ENCODE data around the gene TMEM63B. TPM values are rescaled to one million over a fixed set of nuclear protein-coding genes. Genes with fewer than 3 reads are reported as not detected.
A peak's percentile ranks its signal among the peaks of the same experiment; 100 is the strongest.
"Not testable (repeated sequence)": the region's sequence is repeated elsewhere in the genome, so short reads cannot be mapped to it uniquely, and the experiment has no call there.

Gene TMEM63B
- total RNA-seq, 6 experiments from 2014 or later = 30.6 to 41.0 (median 36.8) TPM

DNA sequence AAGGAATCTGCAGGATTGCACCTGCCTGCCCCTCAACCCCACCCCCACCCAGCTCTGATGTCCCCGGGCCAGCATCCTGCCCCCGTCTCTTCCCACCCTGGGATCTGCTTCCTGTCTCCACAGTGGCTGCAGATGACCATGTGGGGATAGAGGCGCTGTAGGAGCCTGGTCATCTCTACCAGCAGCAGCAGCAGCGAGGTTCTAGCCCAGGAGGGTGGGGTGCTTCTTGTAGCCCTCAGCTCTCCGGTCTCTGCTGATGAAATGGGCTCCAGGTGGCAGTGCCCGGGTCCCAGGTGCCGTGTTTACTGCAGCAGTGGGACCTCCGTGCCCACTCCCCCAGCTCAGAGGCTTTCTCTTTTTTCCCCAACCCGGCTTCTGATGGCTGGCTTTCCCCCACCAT, 56.4 kb downstream of the TMEM63B start:
- no peaks in the 10 kb centered on the region for H3K36me3 ChIP-seq
- H3K27ac ChIP-seq = no peak overlapping the region
- DNase-seq (no peak), ATAC-seq (no peak)
- intact Hi-C loops (cut with DNase I) = no loop called here
- H3K4me1 ChIP-seq = no peaks in the 10 kb centered on the region
- WGBS (ENCODE audit: insufficient coverage, low coverage, low lambda C conversion rate, missing lambda C conversion rate) = 40% methylated on average over 1 of the region's 9 CpGs
- no peaks in the 10 kb centered on the region for H3K27me3 ChIP-seq
- H3K9me3 ChIP-seq = no peaks in the 10 kb centered on the region
- H3K4me3 ChIP-seq = no peak overlapping the region
- TF ChIP-seq POLR2A (IDR thresholded peaks at IDR 0.05) = no peak
- TF ChIP-seq, protein P1, sequence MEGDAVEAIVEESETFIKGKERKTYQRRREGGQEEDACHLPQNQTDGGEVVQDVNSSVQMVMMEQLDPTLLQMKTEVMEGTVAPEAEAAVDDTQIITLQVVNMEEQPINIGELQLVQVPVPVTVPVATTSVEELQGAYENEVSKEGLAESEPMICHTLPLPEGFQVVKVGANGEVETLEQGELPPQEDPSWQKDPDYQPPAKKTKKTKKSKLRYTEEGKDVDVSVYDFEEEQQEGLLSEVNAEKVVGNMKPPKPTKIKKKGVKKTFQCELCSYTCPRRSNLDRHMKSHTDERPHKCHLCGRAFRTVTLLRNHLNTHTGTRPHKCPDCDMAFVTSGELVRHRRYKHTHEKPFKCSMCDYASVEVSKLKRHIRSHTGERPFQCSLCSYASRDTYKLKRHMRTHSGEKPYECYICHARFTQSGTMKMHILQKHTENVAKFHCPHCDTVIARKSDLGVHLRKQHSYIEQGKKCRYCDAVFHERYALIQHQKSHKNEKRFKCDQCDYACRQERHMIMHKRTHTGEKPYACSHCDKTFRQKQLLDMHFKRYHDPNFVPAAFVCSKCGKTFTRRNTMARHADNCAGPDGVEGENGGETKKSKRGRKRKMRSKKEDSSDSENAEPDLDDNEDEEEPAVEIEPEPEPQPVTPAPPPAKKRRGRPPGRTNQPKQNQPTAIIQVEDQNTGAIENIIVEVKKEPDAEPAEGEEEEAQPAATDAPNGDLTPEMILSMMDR (IDR thresholded peaks at IDR 0.05) = no peak

DNA sequence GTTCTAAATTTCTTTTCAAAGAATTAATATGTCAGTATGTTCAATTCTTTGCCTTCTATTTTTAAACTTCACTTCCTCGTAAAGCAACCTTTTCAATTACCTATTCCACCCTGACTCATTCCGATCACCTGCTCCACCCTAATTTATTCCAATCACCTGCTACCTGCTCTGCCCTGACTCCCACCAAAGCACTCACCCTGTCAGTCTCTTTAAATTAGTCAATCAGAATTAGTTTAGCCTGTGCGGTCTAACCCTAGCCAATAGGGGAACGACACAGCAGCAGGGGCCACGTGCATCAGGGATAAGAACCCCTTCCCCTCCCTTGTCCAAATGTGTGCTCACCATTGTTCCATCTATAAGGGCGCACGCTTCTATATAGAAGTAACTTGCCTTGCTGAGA, 58.0 kb downstream of the TMEM63B start:
- H3K9me3 ChIP-seq; H3K27me3 ChIP-seq; H3K4me1 ChIP-seq; H3K27ac ChIP-seq; intact Hi-C loops (cut with DNase I); DNase-seq; H3K4me3 ChIP-seq; H3K36me3 ChIP-seq; ATAC-seq: not testable (repeated sequence)
- WGBS (ENCODE audit: insufficient coverage, low coverage, low lambda C conversion rate, missing lambda C conversion rate) = 77% methylated on average over 7 of the region's 7 CpGs

DNA sequence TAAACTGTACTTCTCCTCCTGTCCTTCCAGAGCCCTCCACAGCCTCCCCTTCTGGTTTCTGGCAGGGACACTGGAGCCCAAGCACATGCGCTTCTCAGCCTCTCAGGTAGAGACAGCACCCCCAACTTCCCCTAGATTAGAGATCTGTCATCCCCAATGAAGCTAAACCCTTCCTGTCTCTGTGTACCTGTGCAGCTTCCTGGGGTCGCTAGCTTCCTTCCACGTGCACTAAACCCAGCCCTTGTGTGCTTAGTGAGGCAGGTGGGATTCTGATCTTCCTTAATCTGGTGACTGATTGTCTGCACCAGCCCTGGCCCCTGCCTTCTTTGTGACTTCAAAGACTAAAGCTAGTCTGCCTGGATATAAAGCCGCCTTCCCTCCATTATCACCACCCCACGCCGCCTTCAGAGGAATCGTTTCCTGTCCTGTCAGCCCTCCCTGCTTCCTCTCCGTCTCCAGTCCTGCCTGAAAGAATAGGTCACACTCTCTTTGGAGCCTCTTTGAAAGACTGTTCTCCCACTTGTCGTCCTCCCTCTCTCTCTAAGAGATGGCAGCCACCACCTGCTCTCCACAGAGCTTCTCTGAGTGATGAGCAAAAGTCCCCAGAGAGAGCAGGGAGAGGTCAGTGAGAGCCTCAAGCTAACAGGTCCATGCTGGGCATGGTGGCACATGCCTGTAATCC, 58.7 kb downstream of the TMEM63B start:
- no peak overlapping the region for H3K4me3 ChIP-seq
- H3K27ac ChIP-seq = peak overlapping the region in 1 of 3 donors; percentile 10
- TF ChIP-seq POLR2A (IDR thresholded peaks at IDR 0.05) = no peak
- TF ChIP-seq, protein P1 (IDR thresholded peaks at IDR 0.05) = no peak
- 38% methylated on average over 6 of the region's 9 CpGs for WGBS (ENCODE audit: insufficient coverage, low coverage, low lambda C conversion rate, missing lambda C conversion rate)
- H3K36me3 ChIP-seq = no peaks in the 10 kb centered on the region
- DNase-seq (no peak), ATAC-seq (peak in 3 of 4 donors; percentile 13 to 32 (median 26))
- intact Hi-C loops (cut with DNase I) = no loop called here
- no peaks in the 10 kb centered on the region for H3K27me3 ChIP-seq
- no peaks in the 10 kb centered on the region for H3K4me1 ChIP-seq
- H3K9me3 ChIP-seq = no peaks in the 10 kb centered on the region

DNA sequence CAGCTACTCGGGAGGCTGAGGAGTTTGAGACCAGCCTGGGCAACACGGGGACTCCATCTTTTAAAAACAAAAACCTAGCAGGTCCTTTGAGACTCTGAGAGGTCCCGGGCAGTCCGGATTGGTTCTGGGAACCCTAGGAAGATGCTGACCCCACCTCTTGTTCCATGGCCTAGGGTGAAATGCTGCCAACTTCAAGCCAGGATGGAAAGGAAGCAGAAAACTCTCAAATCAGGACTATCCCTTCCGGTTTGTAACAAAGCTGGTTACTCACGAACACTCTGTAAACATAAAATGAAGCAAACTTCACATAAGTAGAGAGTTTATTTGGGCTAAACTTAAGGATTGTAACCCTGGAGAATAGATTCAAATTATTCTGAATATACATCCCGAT, 59.3 kb downstream of the TMEM63B start:
- WGBS (ENCODE audit: insufficient coverage, low coverage, low lambda C conversion rate, missing lambda C conversion rate) = 73% methylated on average over 6 of the region's 7 CpGs
- no peak overlapping the region for H3K4me3 ChIP-seq
- no peaks in the 10 kb centered on the region for H3K36me3 ChIP-seq

DNA sequence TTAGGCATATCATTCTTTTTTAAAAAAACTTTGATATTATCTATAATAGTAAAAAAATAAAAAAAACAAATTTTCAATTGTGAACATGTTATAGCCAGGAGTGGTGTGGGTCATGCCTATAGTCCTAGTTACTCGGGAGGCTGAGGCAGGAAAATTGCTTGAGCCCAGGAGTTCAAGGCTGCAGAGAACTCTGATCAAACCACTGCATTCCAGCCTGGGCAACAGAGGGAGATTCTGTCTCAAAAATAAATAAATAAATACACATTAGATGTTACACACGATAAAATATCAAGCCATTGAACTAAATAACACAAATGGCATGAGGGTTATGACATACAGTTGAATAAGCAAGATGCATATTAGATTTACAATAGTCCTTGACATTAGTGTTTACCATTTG, 61.5 kb downstream of the TMEM63B start:
- Histone ChIP-seq H3K4me3 (no peak overlapping the region), H3K27me3 (no peaks in the 10 kb centered on the region), H3K36me3 (no peaks in the 10 kb centered on the region), H3K27ac (no peak overlapping the region), H3K4me1 (no peaks in the 10 kb centered on the region), H3K9me3 (no peaks in the 10 kb centered on the region)
- intact Hi-C loops (cut with DNase I) = no loop called here
- 71% methylated on average over 2 of the region's 2 CpGs for WGBS (ENCODE audit: insufficient coverage, low coverage, low lambda C conversion rate, missing lambda C conversion rate)
- no peak for ATAC-seq
- no peak for DNase-seq
- TF ChIP-seq POLR2A (IDR thresholded peaks at IDR 0.05) = no peak
- TF ChIP-seq, protein P1 (IDR thresholded peaks at IDR 0.05) = no peak

More for the DNA sequence above, 59.3 kb downstream of the TMEM63B start:
- intact Hi-C loops (cut with DNase I) = no loop called here
- Histone ChIP-seq H3K27ac (no peak overlapping the region), H3K27me3 (no peaks in the 10 kb centered on the region), H3K9me3 (no peaks in the 10 kb centered on the region), H3K4me1 (no peaks in the 10 kb centered on the region)
- ATAC-seq (peak in 3 of 4 donors; percentile 32 to 48 (median 38)), DNase-seq (no peak)
- TF ChIP-seq, protein P1 (IDR thresholded peaks at IDR 0.05) = no peak
- TF ChIP-seq POLR2A (IDR thresholded peaks at IDR 0.05) = no peak
